GM12892 (cell line): ENCODE measurements around the gene RNF4.

Experiments used
- POLR2A ChIP-seq: IDR thresholded peaks from 2 replicates; pipeline ENCODE4 v1.6.1; 2011; ENCODE audit warnings: low read depth, low read length, control low read depth
- POLR2AphosphoS5 ChIP-seq: IDR thresholded peaks from 2 replicates; pipeline ENCODE4 v1.6.1; 2011; ENCODE audit warnings: low read depth, low read length, control low read depth
- TAF1 ChIP-seq: IDR thresholded peaks from 2 replicates; pipeline ENCODE4 v1.6.1; 2011; ENCODE audit warnings: low read depth, mild to moderate bottlenecking, control low read depth, low read length, borderline replicate concordance

- no peak for TF ChIP-seq POLR2A
- no peak for TF ChIP-seq POLR2AphosphoS5
- no peak for TF ChIP-seq TAF1
These were observed 17.1 kb downstream of the RNF4 start for GRCh38 chr4:2485956-2486355.
